HG02642 (cell line): ENCODE data around the gene NUBP1.
"Not testable (repeated sequence)": the region's sequence is repeated elsewhere in the genome, so short reads cannot be mapped to it uniquely, and the experiment has no call there.

Experiments used
- ATAC-seq: cut with Tn5 transposase; IDR thresholded peaks from one replicate; pipeline ENCODE4 v1.9.1; 2021; ENCODE audit warnings: mild to moderate bottlenecking; ENCODE audit not compliant: unreplicated experiment, poor library complexity

NUBP1 gene

DNA sequence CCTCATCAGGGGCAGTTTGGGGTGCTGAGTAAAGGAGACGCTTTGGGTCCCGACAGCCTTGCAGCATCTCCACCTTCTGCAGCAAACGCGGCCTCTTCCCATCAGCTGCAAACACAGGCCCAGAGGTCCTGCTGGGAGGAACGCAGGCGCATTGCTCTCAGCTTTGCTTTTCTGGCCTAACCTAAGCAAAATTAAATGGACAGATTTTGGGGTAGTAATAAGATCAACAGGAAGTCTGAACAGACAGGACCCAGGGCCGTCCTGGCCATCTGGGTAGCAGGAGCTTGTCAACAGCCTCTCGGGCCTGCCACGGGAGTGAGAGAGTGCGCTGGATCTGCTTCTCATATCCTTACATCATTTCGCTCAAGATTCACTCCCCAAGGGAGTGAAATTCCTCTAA is 7.2 kb downstream of the NUBP1 start:
- ATAC-seq = no peak

DNA sequence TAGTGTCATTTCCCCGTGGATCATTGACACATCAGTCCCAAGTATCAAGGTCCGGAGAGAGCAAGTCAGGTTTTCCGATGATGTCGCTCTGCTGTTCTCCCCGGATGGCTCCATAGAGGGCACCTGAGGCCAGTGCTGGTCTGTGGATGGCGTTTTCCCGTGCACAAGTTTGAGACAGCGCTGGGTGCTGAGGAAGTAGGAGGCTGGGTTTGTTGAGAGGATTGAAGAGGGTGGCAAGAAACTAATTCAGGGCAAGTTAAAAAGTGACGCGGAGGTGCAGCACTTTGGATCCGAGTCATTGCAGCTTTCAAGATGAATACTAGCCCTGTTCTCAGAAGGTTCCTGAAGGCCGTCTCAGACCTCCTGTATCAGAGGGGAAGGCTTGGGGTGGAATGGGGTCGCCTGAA is 7.7 kb downstream of the NUBP1 start:
- no peak for ATAC-seq

DNA sequence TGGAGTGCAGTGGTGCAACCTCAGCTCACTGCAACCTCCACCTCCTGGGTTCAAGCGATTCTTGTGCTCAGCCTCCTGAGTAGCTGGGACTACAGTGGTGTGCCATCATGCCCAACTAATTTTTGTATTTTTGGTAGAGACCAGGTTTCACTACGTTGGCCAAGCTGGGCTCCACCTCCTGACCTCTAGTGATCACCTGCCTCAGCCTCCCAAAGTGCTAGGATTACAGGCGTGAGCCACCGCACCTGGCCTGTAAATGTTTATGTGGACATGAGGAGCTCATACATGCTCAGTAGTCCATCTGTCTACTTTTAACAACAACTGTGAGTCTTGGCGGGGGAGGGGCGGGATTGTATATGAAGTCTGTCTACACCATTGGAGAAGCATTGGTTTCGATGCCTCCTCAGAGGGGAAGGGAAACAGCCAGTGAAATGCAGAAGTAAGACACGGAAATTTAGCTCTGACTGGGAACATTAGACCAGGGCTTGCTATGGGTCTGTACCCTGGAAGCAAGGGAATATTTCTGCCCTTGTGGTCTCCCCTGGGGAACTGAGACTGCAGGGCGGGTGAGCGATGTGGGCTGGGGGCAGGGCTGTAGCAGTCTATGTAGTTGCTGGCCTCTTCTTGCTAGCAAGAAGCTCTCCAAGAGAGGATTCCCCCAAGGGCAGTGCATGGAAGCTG is 9.3 kb downstream of the NUBP1 start:
- peak; percentile 72 for ATAC-seq

DNA sequence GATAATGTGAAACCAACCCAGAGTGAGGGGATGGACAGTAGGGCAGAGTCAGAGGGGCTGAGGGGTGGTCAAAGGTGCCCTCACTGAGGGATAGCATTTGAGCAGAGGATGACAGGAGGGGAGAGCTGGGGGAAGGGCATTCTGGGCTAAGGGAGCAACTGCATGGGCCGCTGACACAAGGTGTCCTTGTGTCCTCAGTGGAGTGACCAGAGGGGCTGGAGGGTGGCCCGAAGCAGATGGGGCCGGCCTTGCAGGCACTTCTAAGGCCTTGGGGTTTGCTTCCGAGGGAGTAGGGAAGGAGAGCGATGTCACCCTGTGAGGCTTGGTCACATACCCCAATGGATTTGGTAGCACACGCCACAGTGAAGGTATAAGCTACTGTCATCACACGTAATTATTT is 10.0 kb downstream of the NUBP1 start:
- no peak for ATAC-seq

DNA sequence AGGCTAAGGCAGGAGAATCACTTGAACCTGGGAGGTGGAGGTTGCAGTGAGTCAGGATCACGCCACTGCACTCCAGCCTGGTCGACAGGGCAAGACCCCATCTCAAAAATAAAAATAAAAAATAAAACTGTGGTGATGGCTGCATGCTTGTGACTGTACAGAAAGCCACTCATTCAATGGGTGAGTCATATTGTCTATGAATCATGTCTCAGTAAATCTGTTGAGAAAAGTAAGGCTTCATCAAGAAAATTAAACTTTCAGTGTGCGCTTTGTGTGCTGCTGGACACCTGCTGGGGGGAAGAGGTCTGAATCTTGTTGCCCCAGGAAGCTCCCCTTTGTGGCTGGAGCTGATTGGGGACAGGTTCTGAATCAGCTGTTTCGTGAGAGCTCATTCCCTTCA is 11.3 kb downstream of the NUBP1 start:
- no peak for ATAC-seq

DNA sequence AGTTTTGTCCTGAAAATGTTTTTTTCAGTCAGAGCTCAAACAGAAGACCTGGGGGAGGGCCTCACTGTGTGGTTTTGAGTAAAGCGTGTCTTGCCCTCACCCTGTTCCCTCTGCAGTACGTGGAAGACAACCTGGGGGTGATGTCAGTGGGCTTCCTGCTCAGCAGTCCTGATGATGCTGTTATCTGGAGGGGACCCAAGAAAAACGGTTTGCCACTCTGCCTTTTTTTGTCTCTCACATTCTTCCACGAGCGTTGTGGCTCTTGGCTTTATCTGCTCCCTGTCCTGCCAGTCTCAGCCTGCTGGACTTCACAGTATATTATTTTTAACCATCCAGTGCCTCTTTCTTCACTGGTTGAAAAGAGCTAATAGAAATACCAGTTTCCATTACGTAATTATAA is 12.9 kb downstream of the NUBP1 start:
- ATAC-seq = no peak

DNA sequence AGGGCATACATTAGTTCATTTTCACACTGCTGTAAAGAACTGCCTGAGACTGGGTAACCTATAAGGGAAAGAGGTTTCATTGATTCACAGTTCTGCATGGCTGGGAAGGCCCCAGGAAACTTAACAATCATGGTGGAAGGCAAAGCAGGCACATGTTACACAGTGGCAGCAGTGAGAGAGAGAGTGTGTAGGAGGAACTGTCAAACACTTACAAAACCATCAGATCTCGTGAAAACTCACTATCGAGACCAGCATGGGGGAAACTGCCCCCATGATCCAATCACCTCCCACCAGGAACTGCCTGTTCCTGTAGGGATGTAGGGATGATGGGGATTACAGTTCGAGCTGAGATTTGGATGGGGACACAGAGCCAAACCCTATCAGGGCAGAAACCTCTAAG is 17.2 kb downstream of the NUBP1 start:
- no peak for ATAC-seq

DNA sequence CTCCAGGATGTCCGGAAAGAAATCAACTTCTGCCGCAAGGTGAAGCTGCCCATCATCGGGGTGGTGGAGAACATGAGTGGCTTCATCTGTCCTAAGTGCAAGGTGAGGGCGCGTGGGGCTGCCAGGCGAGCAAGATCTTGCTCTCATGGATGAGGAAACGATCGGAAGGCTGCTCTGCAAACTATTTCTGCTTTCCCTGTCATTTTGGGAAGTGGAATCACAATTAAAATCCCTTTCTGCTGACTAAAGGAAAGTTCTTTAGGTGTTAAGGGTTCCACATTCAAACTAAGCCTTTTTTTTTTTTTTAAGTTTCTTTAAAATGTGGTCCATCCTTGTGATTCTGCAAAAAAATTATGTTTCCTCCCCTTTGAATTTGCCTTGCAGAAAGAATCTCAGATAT is 17.7 kb downstream of the NUBP1 start:
- no peak for ATAC-seq

DNA sequence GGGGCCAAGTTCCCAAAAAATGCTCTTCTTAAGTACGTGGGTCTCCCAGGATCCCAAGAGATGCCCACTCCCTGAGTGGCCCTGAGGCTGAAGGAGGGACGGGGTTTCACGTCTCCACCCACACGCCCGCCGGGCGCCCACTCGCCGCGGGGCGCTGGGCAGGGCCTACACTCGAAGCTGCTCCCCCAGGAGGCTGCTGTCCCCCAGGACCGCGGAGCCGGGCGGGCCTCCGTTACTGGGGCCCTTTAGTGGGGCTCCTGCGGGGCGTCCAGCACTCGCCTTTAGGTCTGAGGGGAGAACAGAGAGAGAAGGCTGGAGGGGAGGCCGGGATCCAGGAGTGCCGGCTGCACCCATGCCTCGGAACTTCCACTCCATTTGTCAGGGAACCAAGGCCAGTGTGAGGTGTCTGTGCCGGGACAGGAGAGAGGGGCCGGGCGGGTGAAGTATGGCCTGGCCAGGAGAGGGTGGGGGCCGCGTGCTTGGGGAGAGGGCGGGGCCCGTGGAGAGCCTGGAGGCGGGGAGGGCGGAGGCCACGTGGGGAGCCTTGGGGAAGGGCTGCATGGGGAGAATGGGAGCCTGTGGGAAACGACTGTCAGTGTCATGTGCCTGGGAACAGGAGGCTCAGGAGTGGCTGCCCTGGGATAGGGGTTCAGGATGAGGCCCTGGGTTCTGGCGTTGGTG is 18.8 kb downstream of the NUBP1 start:
- ATAC-seq = no peak

DNA sequence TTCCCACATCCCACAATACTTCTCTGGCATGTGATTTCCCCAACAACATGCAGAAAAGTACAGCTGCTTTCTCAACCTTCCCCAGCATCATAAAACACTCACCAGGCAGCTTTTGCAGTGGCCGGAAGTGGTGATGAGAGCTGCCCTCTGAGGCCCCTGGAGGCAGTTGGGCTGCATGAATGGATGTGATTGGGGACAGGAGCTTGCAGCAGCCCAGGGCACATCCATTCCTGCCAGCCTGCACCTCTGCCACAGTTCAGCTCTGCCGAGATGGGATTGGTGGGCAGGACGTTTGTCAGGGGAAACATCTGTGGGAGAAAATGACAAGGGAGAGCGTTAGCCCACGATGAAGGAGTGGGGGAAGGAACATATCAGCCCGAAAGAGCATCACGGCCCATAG is 19.8 kb downstream of the NUBP1 start:
- ATAC-seq = no peak

DNA sequence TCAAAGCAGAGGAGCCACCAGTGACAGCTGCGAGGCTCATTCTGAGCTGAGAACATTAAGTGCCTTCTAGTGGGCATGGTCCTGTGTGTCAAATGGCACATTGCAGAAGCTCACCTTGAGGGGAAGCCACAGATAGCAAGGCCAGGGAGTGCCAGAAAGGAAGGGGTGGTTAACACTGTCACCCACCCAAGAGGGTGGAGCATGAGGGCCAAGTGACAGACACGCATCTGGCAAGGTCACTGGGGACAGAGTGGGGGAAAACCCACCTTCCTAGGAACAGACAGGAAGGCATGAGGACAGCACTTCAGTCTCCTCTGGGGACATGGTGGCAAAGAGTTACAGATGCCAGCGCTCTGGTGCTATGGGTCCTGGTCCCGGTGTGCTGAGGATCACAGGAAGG is 22.1 kb downstream of the NUBP1 start:
- ATAC-seq = peak; percentile 63

DNA sequence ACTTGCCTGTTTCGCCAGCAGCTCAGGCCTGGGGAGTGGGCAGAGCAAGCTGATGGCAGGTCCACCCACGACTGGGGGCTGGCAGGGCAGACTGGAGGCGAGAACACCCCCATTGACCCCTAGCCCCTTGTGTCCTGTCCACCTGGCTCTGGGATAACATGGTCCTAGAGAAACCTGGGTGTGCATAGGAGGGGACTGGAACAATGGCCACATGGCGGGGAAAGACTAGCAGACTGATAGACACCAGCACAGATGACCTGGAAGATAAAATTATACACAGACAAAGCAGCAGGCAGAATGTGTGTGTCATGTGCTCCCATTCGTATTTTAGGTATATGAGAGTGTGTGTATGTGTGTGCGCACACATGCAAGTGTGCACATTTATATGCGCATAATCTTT is 23.5 kb downstream of the NUBP1 start:
- no peak for ATAC-seq

DNA sequence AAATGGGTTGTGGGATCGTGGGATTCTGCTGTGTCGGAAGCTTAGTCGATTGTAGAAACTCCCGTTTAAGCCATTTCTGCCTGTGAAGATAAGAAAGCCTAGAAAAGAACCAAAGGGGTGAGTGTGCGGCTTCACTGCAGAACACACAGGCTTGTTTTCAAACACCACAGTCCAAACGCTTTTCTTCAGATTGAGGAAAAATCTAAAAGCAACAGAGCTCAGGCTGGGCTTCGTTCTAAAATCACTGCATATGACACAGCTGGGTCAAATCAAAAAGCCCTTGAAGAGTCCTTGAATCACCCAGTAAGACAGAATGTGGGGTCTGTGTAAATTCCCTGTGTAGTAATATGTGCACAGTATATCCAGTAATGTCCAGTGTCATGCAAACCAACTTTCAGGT is 25.7 kb downstream of the NUBP1 start:
- no peak for ATAC-seq

DNA sequence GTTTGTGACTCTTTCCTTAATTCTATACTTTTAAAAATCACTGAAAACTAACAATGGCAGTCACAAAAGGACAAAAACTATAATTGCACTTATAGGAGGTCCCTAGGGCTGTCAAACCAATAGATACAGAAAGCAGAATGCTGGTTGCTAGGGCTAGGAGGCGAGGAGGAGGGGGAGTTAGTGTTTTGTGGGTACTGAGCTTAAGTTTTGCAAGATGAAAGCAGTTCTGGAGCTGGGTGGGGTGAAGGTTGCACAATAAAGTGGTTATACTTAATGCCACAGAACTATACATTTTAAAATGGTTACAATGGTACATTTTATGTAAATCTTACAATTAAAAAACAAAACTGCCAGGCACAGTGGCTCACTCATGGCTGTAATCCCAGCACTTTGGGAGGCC is 27.3 kb downstream of the NUBP1 start:
- ATAC-seq = no peak

DNA sequence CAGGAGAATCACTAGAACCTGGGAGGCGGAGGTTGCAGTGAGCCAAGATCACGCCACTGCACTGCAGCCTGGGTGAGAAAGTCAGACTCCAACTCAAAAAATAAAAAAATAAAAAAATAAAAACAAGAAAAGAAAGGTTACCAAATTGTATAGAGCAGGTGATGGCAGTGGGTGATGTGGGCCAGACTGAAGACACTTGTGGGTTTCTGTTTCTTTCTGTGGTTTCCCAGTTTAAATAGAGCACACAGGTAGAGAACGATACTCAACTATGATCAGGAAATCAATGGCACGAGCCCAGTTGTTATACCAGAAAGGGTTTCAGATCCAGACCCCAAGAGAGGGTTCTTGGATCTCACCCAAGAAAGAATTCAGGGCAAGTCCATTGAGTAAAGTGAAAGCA is 32.6 kb downstream of the NUBP1 start:
- ATAC-seq = peak; percentile 67

DNA sequence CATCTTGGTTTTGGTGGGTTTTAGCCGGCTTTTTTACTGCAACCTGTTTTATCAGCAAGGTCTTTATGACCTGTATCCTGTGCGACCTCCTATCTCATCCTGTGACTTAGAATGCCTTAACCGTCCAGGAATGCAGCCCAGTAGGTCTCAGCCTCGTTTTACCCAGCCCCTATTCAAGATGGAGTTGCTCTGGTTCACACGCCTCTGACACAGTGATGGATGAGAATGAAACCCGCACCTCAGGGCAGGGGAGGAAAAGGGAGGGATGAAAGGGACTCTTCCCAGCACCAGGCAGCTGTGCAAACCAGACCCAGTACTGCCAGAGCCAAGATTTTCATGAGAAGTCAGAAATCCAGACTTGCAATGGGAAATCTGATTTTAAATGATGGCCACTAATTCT is 33.3 kb downstream of the NUBP1 start:
- not testable (repeated sequence) for ATAC-seq

DNA sequence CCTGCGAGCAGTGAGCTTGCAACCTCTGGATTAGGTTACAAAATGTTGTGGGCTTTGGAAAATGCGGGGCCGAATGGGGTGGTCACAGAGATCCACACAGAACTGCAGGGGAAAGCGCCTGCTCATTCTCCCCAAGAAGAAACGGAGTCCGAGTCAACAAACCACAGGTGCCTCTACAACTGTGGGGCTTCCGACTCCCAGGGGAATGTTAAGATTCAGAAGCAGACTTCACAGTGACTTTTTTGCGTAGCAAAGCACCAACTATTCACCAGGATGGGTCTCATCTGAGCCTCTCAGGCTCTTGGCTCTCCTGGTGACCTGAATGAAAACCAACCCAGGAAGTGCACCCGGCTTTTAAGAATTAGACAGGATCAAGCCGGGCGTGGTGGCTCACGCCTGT is 33.7 kb downstream of the NUBP1 start:
- ATAC-seq = no peak

DNA sequence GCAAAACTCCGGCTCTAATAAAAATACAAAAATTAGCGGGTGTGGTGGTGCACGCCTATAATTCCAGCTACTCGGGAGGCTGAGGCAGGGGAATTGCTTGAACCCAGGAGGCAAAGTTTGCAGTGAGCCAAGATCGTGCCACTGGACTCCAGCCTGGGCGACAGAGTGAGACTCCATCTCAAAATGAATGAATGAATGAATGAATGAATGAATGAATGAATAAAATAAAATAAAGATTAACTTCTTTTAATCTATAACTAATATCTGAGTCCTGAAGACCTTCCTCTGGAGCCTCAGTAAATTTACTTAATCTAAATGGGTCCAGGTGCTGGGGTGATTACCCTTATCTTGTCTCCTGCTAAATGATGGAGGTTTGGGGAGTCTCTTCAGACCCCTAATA is 36.3 kb downstream of the NUBP1 start:
- ATAC-seq = not testable (repeated sequence)

DNA sequence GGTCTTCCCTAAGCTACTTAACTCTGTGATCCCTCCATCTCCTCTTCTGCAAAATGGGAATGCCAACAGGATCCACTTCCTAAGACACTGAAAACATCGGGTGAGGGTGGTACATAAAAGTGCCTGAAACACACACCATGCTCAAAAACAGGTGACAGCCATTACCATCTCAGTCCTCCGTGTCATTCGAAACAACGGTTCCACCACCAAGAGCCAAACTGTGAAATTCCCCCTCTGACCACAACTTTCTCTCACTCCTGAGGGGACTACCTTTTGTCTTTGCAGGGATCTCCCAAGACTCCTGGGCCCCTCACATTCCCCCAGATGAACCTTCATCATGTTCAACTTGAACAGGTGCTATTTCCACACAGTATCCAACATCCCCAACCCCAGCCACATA is 37.0 kb downstream of the NUBP1 start:
- no peak for ATAC-seq

DNA sequence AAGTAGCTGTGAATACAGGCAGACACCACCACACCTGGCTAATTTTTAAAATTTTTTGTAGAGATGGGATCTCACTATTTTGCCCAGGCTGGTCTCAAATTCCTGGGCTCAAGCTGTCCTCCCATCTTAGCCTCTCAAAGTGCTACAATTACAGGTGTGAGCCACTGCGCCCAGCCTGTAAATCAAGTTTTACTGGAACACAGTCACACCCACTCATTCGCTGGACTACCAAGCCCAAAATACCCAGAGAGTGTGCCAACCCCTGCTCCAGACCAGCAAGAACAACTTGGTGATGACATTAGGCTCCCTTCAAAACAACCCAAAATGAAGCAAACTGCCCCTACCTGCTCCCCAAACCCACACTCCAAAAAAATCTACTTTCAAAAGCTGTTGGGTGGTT is 39.0 kb downstream of the NUBP1 start:
- ATAC-seq = no peak

DNA sequence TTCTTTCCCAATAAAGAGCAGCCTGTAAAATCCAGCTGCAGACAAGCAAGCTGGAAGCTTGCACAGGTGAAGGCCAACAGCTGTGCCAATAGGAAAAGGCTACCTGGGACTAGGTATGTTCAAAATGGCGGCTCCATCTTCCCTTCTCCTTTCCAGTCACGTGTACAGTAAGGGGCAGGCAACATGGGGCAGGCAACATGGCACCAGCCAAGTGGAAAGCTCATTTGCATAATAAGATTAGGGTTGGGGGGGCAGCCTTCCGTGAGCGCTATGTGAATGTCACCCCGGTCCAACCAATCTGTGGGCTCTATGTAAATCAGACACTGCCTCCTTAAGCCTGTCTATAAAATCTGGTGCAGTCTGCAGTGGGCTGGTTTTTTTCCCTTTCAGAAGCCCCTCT is 43.7 kb downstream of the NUBP1 start:
- ATAC-seq = no peak

DNA sequence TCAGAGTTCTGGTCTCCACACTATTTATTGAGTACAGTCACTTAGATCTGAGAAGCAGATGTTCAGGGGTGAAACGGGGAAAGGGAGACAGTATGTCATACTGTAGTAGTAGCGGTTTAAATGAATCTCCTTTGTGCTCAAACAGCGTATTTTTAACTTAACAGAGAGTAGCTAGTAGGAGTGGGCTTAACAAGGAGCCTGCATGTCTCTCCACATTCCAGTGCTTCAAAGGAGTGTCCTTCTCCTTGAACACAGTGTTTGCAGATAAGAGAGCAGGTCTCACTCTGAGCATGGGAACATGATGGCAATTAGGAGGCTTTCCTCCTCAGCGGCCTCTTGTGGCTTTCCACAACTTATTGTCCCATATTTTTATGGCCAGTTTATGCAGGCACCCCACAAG is 45.0 kb downstream of the NUBP1 start:
- ATAC-seq = not testable (repeated sequence)
